ENCODE measurements around the gene ATP1B1. TPM values are rescaled to one million over a fixed set of nuclear protein-coding genes. Genes with fewer than 3 reads are reported as not detected.

Gene ATP1B1
- total and polyA plus RNA-seq, 9 of the 15 experiments (the other 6 are each of a cell fraction or from before 2014, with no cell fraction given): 0.76 to 3.0 (median 1.7) TPM

GRCh38 chr1:169106095-169106920, at the start of gene ATP1B1 (continued):
- peak; percentile 87; the same call in 1 of the 2 replicates for TF ChIP-seq ZNF449 (CRISPR knock-in tag; IDR thresholded peaks at IDR 0.05)
- peak; percentile 72 for TF ChIP-seq RB1 (IDR thresholded peaks at IDR 0.05; ENCODE audit: low read depth)
- no peak for TF ChIP-seq NFATC3 (IDR thresholded peaks at IDR 0.05)
- TF ChIP-seq SIN3A (IDR thresholded peaks at IDR 0.05; ENCODE audit: borderline replicate concordance in 2 of 2, control insufficient read depth in 1 of 2, low read depth in 2 of 2, low read length in 2 of 2): 0 out of 4 replicates have a peak, but pooled peaks of 1 of the 2 experiments have one; percentile 43
- no peak for TF ChIP-seq TAF9B (IDR thresholded peaks at IDR 0.05; ENCODE audit: partially characterized antibody)
- TF ChIP-seq TAF1 (IDR thresholded peaks at IDR 0.05; ENCODE audit: control insufficient read depth, extremely low read depth, insufficient read depth, low read length, severe bottlenecking): peak; percentile 36
- TF ChIP-seq NONO (IDR thresholded peaks at IDR 0.05; ENCODE audit: low read depth in 2 of 2, low read length in 1 of 2): peak in 1 of 2 experiments; percentile 83; a peak in 2 of 4 replicates
- TF ChIP-seq NELFE (IDR thresholded peaks at IDR 0.05; ENCODE audit: insufficient read depth, insufficient read length): peak; percentile 22
- no peak for TF ChIP-seq C11orf30 (IDR thresholded peaks at IDR 0.05; ENCODE audit: low read depth)
- TF ChIP-seq RBFOX2 (IDR thresholded peaks at IDR 0.05; ENCODE audit: low read depth, low read length): peak; percentile 91
- no peak for TF ChIP-seq PHF21A (IDR thresholded peaks at IDR 0.05; ENCODE audit: borderline replicate concordance, low read depth)
- no peak for TF ChIP-seq FOXA3 (CRISPR knock-in tag; conservative IDR thresholded peaks at IDR 0.05 in 1 of 2, IDR thresholded peaks at IDR 0.05 in 1 of 2)
- TF ChIP-seq ZC3H8 (IDR thresholded peaks at IDR 0.05): no peak
- peak; percentile 12 to 13; a peak in 1 of 4 replicates for TF ChIP-seq RAD21 (CRISPR knock-in tag; conservative IDR thresholded peaks at IDR 0.05 in 1 of 2, IDR thresholded peaks at IDR 0.05 in 1 of 2)
- no peak for TF ChIP-seq ZNF146 (CRISPR knock-in tag; IDR thresholded peaks at IDR 0.05; ENCODE audit: unreplicated experiment)
- no peak for TF ChIP-seq RBM39 (optimal IDR thresholded peaks at IDR 0.05; ENCODE audit: low read depth, low read length)
- TF ChIP-seq MAX (CRISPR knock-in tag; IDR thresholded peaks at IDR 0.05): no peak; the same call in 1 of the 2 replicates
- TF ChIP-seq SMAD4 (CRISPR knock-in tag; conservative IDR thresholded peaks at IDR 0.05): peak; percentile 52; the same call in 1 of the 2 replicates
- TF ChIP-seq MBD1 (CRISPR knock-in tag; IDR thresholded peaks at IDR 0.05): no peak
- TF ChIP-seq KDM5B (IDR thresholded peaks at IDR 0.05; ENCODE audit: insufficient replicate concordance, low read depth, low read length): peak; percentile 81
- TF ChIP-seq PHF8 (IDR thresholded peaks at IDR 0.05; ENCODE audit: borderline replicate concordance, low read length): peak; percentile 79; the same call in 1 of the 2 replicates
- TF ChIP-seq ILK (tag; IDR thresholded peaks at IDR 0.05; ENCODE audit: borderline replicate concordance, low read depth): no peak
- TF ChIP-seq CREM (IDR thresholded peaks at IDR 0.05; ENCODE audit: low read depth): no peak
- no peak for TF ChIP-seq ZNF830 (CRISPR knock-in tag; IDR thresholded peaks at IDR 0.05)
